WTC11 (cell line): ENCODE results near the gene FAM118B. TPM values are rescaled to one million over a fixed set of nuclear protein-coding genes. Genes with fewer than 3 reads are reported as not detected.

Experiments
- AFF4 ChIP-seq: sonication (generic); formaldehyde crosslinking; IDR thresholded peaks from 2 replicates; pipeline ENCODE4 v1.8.1; 2023; ENCODE audit warnings: mild to moderate bottlenecking, missing genetic modification reagents, borderline replicate concordance
- E2F4 ChIP-seq: sonication (generic); formaldehyde crosslinking; IDR thresholded peaks from 2 replicates; pipeline ENCODE4 v1.8.1; 2022; ENCODE audit warnings: low read depth, mild to moderate bottlenecking, moderate library complexity, missing genetic modification reagents, borderline replicate concordance
- GTF2I ChIP-seq: fragments of 250-450 bp; sonication (Bioruptor Pico); conservative IDR thresholded peaks from 2 replicates; pipeline ENCODE4 v1.4.0; 2021; ENCODE audit warnings: mild to moderate bottlenecking
- HMGXB4 ChIP-seq: sonication (generic); formaldehyde crosslinking; IDR thresholded peaks from 2 replicates; pipeline ENCODE4 v1.8.1; 2023; ENCODE audit warnings: mild to moderate bottlenecking, moderate library complexity, missing genetic modification reagents
- PRDM15 ChIP-seq: sonication (generic); formaldehyde crosslinking; IDR thresholded peaks from 2 replicates; pipeline ENCODE4 v1.8.0; 2022; ENCODE audit warnings: missing genetic modification reagents
- RELA ChIP-seq: sonication (generic); formaldehyde crosslinking; IDR thresholded peaks from 2 replicates; pipeline ENCODE4 v1.8.1; 2022; ENCODE audit warnings: missing genetic modification reagents, mild to moderate bottlenecking, borderline replicate concordance
- RORB ChIP-seq: fragments of 250-450 bp; sonication (Bioruptor Pico); IDR thresholded peaks from 2 replicates; pipeline ENCODE4 v1.9.0; 2021; ENCODE audit warnings: mild to moderate bottlenecking
- SMAD3 ChIP-seq: sonication (generic); formaldehyde crosslinking; IDR thresholded peaks from 2 replicates; pipeline ENCODE4 v1.8.0; 2022; ENCODE audit warnings: missing genetic modification reagents, mild to moderate bottlenecking, borderline replicate concordance
- STAT6 ChIP-seq: sonication (generic); formaldehyde crosslinking; conservative IDR thresholded peaks from 2 replicates; pipeline ENCODE4 v1.8.1; 2023; ENCODE audit warnings: mild to moderate bottlenecking, low read depth, missing genetic modification reagents, moderate library complexity
- ZNF512 ChIP-seq: sonication (generic); formaldehyde crosslinking; IDR thresholded peaks from 2 replicates; pipeline ENCODE4 v1.8.1; 2022; ENCODE audit warnings: missing genetic modification reagents, borderline replicate concordance
- ZNF532 ChIP-seq: fragments of 250-450 bp; sonication (Bioruptor Pico); IDR thresholded peaks from 2 replicates; pipeline ENCODE4 v1.9.0; 2021; ENCODE audit warnings: mild to moderate bottlenecking, borderline replicate concordance
- total RNA-seq: library from RNA; stranded (reverse); gene quantifications from 3 replicates; pipeline ENCODE4 v1.2.3, GENCODE V29; 2021

The FAM118B gene
- total RNA-seq, 1 experiment from 2014 or later = 35.3 TPM

- TF ChIP-seq ZNF532 (CRISPR knock-in tag) (no peak), STAT6 (CRISPR knock-in tag) (no peak), SMAD3 (no peak), RORB (CRISPR knock-in tag) (no peak), PRDM15 (no peak), ZNF512 (no peak), AFF4 (CRISPR knock-in tag) (no peak), E2F4 (CRISPR knock-in tag) (no peak), HMGXB4 (no peak), GTF2I (no peak), RELA (CRISPR knock-in tag) (no peak)
These were observed 100.1 kb downstream of the FAM118B start (continued) for GRCh38 chr11:126311401-126312291.
